Neural cell (in vitro differentiated cells): ENCODE measurements around the gene ADARB2. TPM values are rescaled to one million over a fixed set of nuclear protein-coding genes. Genes with fewer than 3 reads are reported as not detected.

Source experiments
- H2AFZ ChIP-seq: fragments of 200-600, 300-800 bp; sonication (generic), shearing (Covaris generic); 2 replicates; pipeline ENCODE4 v1.6.0; 2014; ENCODE audit warnings: low read depth, mild to moderate bottlenecking, antibody characterized with exemption, low read length, moderate library complexity
- H3F3A ChIP-seq: fragments of 200-600 bp; shearing (Covaris generic); 2 replicates; pipeline ENCODE4 v1.6.1; 2016; ENCODE audit warnings: mild to moderate bottlenecking, moderate library complexity, mixed read lengths, antibody characterized with exemption, low read length; ENCODE audit not compliant: insufficient read depth, poor library complexity, severe bottlenecking
- H3K27ac ChIP-seq: fragments of 200-600, 300-800 bp; sonication (generic), shearing (Covaris generic); 2 replicates; pipeline ENCODE4 v1.5.1; 2014; ENCODE audit warnings: mild to moderate bottlenecking, low read length, moderate library complexity
- H3K27me3 ChIP-seq: fragments of 300-800, 200-600 bp; sonication (generic), shearing (Covaris generic); 2 replicates; pipeline ENCODE4 v1.6.0; 2014; ENCODE audit warnings: mild to moderate bottlenecking, low read depth, low read length, moderate library complexity; ENCODE audit not compliant: insufficient read depth
- H3K36me3 ChIP-seq: fragments of 300-800, 200-600 bp; sonication (generic), shearing (Covaris generic); 2 replicates; pipeline ENCODE4 v1.5.1; 2014; ENCODE audit warnings: mild to moderate bottlenecking, antibody characterized with exemption, low read length, moderate library complexity; ENCODE audit not compliant: insufficient read depth
- H3K4me2 ChIP-seq: fragments of 300-800, 200-600 bp; sonication (generic), shearing (Covaris generic); 2 replicates; pipeline ENCODE4 v1.6.0; 2014; ENCODE audit warnings: mild to moderate bottlenecking, low read length
- H3K4me3 ChIP-seq: fragments of 300-800, 200-600 bp; sonication (generic), shearing (Covaris generic); 2 replicates; pipeline ENCODE4 v1.5.1; 2014; ENCODE audit warnings: mild to moderate bottlenecking, low read length, moderate library complexity
- H3K79me2 ChIP-seq: fragments of 200-600 bp; shearing (Covaris generic); replicated peaks from 2 replicates; pipeline ENCODE4 v1.6.0; 2014; ENCODE audit warnings: mild to moderate bottlenecking, low read length, moderate library complexity; ENCODE audit not compliant: insufficient read depth
- H3K9ac ChIP-seq: fragments of 300-800, 200-600 bp; sonication (generic), shearing (Covaris generic); 2 replicates; pipeline ENCODE4 v1.6.1; 2016; ENCODE audit warnings: mild to moderate bottlenecking, low read length, mixed read lengths
- H3K9me2 ChIP-seq: fragments of 200-600 bp; shearing (Covaris generic); 2 replicates; pipeline ENCODE4 v1.6.1; 2016; ENCODE audit warnings: mild to moderate bottlenecking, low read length, mixed read lengths; ENCODE audit not compliant: insufficient read depth
- H3K9me3 ChIP-seq: fragments of 200-600, 300-800 bp; sonication (generic), shearing (Covaris generic); 2 replicates; pipeline ENCODE4 v1.6.1; 2016; ENCODE audit warnings: mild to moderate bottlenecking, mixed run types, low read length, moderate library complexity, mixed read lengths
- H4K20me1 ChIP-seq: fragments of 200-600 bp; shearing (Covaris generic); 2 replicates; pipeline ENCODE4 v1.6.1; 2016; ENCODE audit warnings: mild to moderate bottlenecking, mixed run types; ENCODE audit not compliant: insufficient read depth
- CTCF ChIP-seq: fragments of 450-650 bp; IDR thresholded peaks from 2 replicates; pipeline ENCODE4 v1.5.1; 2014; ENCODE audit warnings: antibody characterized with exemption, mild to moderate bottlenecking, moderate library complexity; ENCODE audit not compliant: poor library complexity, severe bottlenecking
- EP300 ChIP-seq: fragments of 450-650 bp; conservative IDR thresholded peaks from 2 replicates; pipeline ENCODE4 v1.6.1; 2014; ENCODE audit warnings: antibody characterized with exemption, mild to moderate bottlenecking, moderate library complexity; ENCODE audit not compliant: poor library complexity, severe bottlenecking
- EZH2 ChIP-seq: fragments of 200-600, 300-800 bp; shearing (Covaris generic), sonication (generic); IDR thresholded peaks from 2 replicates; pipeline ENCODE4 v1.6.1; 2014; ENCODE audit warnings: antibody characterized with exemption, low read length, borderline replicate concordance, mild to moderate bottlenecking; ENCODE audit not compliant: insufficient read depth, poor library complexity, severe bottlenecking
- MXI1 ChIP-seq: fragments of 450-650 bp; conservative IDR thresholded peaks from 2 replicates; pipeline ENCODE4 v1.6.1; 2014; ENCODE audit warnings: antibody characterized with exemption, mild to moderate bottlenecking; ENCODE audit not compliant: poor library complexity, severe bottlenecking
- POLR2AphosphoS5 ChIP-seq: IDR thresholded peaks from 2 replicates; pipeline ENCODE4 v1.6.1; 2012
- RAD21 ChIP-seq: fragments of 450-650 bp; conservative IDR thresholded peaks from 2 replicates; pipeline ENCODE4 v1.6.1; 2014; ENCODE audit warnings: antibody characterized with exemption, mild to moderate bottlenecking, moderate library complexity
- REST ChIP-seq: IDR thresholded peaks from 2 replicates; pipeline ENCODE4 v1.6.1; 2012; ENCODE audit warnings: borderline replicate concordance
- SMC3 ChIP-seq: fragments of 450-650 bp; conservative IDR thresholded peaks from 2 replicates; pipeline ENCODE4 v1.6.1; 2014; ENCODE audit warnings: antibody characterized with exemption, mild to moderate bottlenecking, moderate library complexity; ENCODE audit not compliant: poor library complexity
- TAF1 ChIP-seq: IDR thresholded peaks from 2 replicates; pipeline ENCODE4 v1.6.1; 2012; ENCODE audit warnings: low read depth
- polyA plus RNA-seq: library from polyadenylated mRNA; depleted of rRNA; stranded (reverse); fragments of >200 nt; gene quantifications from 2 replicates; pipeline ENCODE4 v1.2.3, GENCODE V29; 2014

Gene ADARB2
- polyA plus RNA-seq, 1 donor from 2014 or later: 3.6 TPM

GRCh38 chr10:1668399-1668798 lies 68.9 kb downstream of the ADARB2 start:
- H3K27ac ChIP-seq: no peak overlapping the region
- H3K9me2 ChIP-seq: no peaks in the 10 kb centered on the region
- no peaks in the 10 kb centered on the region for H3K79me2 ChIP-seq
- H4K20me1 ChIP-seq: no peaks in the 10 kb centered on the region
- no peak overlapping the region for H3K4me2 ChIP-seq
- H3K9me3 ChIP-seq: no peaks in the 10 kb centered on the region
- H3K4me3 ChIP-seq: no peak overlapping the region
- H3K27me3 ChIP-seq: no peaks in the 10 kb centered on the region
- H3F3A ChIP-seq: no peaks in the 10 kb centered on the region
- no peak overlapping the region for H2AFZ ChIP-seq
- H3K9ac ChIP-seq: no peak overlapping the region
- no peaks in the 10 kb centered on the region for H3K36me3 ChIP-seq
- TF ChIP-seq SMC3: no peak
- TF ChIP-seq RAD21: no peak

- H3K4me3 ChIP-seq: no peak overlapping the region
- no peaks in the 10 kb centered on the region for H3K9me3 ChIP-seq
- no peaks in the 10 kb centered on the region for H3K36me3 ChIP-seq
- no peaks in the 10 kb centered on the region for H3K9me2 ChIP-seq
- TF ChIP-seq POLR2AphosphoS5: no peak
- TF ChIP-seq RAD21: no peak
- TF ChIP-seq MXI1: no peak
- no peak for TF ChIP-seq EP300
- no peak for TF ChIP-seq REST
- no peak for TF ChIP-seq EZH2
- no peaks in the 10 kb centered on the region for H3K27me3 ChIP-seq
- H3K27ac ChIP-seq: no peak overlapping the region
- H3K79me2 ChIP-seq: no peaks in the 10 kb centered on the region
- no peak overlapping the region for H2AFZ ChIP-seq
- H3K4me2 ChIP-seq: no peak overlapping the region
- no peak overlapping the region for H3K9ac ChIP-seq
- no peaks in the 10 kb centered on the region for H4K20me1 ChIP-seq
- no peaks in the 10 kb centered on the region for H3F3A ChIP-seq
These were observed 69.9 kb downstream of the ADARB2 start for GRCh38 chr10:1667392-1667791.

GRCh38 chr10:1666147-1666546 lies 71.2 kb downstream of the ADARB2 start:
- Histone ChIP-seq H2AFZ (no peak overlapping the region), H3K4me3 (no peak overlapping the region), H3K9me2 (no peaks in the 10 kb centered on the region), H3K27me3 (no peaks in the 10 kb centered on the region), H3K9ac (no peak overlapping the region), H3K27ac (no peak overlapping the region), H3K4me2 (no peak overlapping the region), H4K20me1 (no peaks in the 10 kb centered on the region), H3K9me3 (no peaks in the 10 kb centered on the region), H3K36me3 (no peaks in the 10 kb centered on the region), H3K79me2 (no peaks in the 10 kb centered on the region), H3F3A (no peaks in the 10 kb centered on the region)
- TF ChIP-seq CTCF (no peak), POLR2AphosphoS5 (no peak), RAD21 (no peak), TAF1 (no peak), REST (no peak), EP300 (no peak), SMC3 (no peak), MXI1 (no peak), EZH2 (no peak)
